SK-N-SH (cell line): ENCODE results near the gene MIEN1. TPM values are rescaled to one million over a fixed set of nuclear protein-coding genes. Genes with fewer than 3 reads are reported as not detected.

Source experiments
- CTCF ChIA-PET: fragments of 300-600, 350-600 bp; formaldehyde crosslinking; extraction: SDS; loops from one replicate; lab custom pipeline; 2021; lab: Yijun Ruan, JAX
- POLR2A ChIA-PET: fragments of 350-600 bp; sonication (Branson Sonifier 250); formaldehyde crosslinking; extraction: SDS; loops from one replicate; lab custom pipeline; 2020; ENCODE audit warnings: antibody characterized with exemption, inconsistent platforms; lab: Yijun Ruan, JAX
- DNase-seq: peaks from one replicate; pipeline ENCODE4 v3.0.0; 2012
- H2AFZ ChIP-seq: fragments of 200-600 bp; sonication (generic); 2 replicates; pipeline ENCODE4 v1.8.1; 2016; ENCODE audit warnings: antibody characterized with exemption, mild to moderate bottlenecking, low read depth
- H3F3A ChIP-seq: fragments of 200-600 bp; sonication (generic); replicated peaks from 2 replicates; pipeline ENCODE3; 2016; ENCODE audit warnings: antibody characterized with exemption, mild to moderate bottlenecking; ENCODE audit not compliant: insufficient read depth
- H3K27ac ChIP-seq, 2 experiments: fragments of 200-500 bp in 1 of 2; fragments of 200-600 bp in 1 of 2; sonication (Bioruptor generic) in 1 of 2; sonication (generic), shearing (Covaris generic) in 1 of 2; 2 replicates each; pipeline versions ENCODE4 v1.5.1 to v1.6.1; 2014 to 2016; ENCODE audit warnings: low read depth in 2 of 2, inconsistent platforms in 1 of 2, low read length in 1 of 2, mild to moderate bottlenecking in 1 of 2, mixed read lengths in 1 of 2
- H3K27me3 ChIP-seq: fragments of 200-600 bp; sonication (generic), shearing (Covaris generic); 2 replicates; pipeline ENCODE4 v1.6.1; 2016; ENCODE audit warnings: mixed run types; ENCODE audit not compliant: insufficient read depth
- H3K36me3 ChIP-seq, 2 experiments: fragments of 200-500 bp in 1 of 2; fragments of 200-600 bp in 1 of 2; sonication (Bioruptor generic) in 1 of 2; sonication (generic) in 1 of 2; replicated peaks in 1 of 2; 2 replicates each; pipeline versions ENCODE3 to v1.5.1; 2014 to 2016; ENCODE audit warnings: low read length in 1 of 2, mild to moderate bottlenecking in 1 of 2; ENCODE audit not compliant: insufficient read depth in 2 of 2, control insufficient read depth in 1 of 2
- H3K4me1 ChIP-seq, 2 experiments: fragments of 200-500 bp in 1 of 2; fragments of 200-600 bp in 1 of 2; sonication (Bioruptor generic) in 1 of 2; sonication (generic), shearing (Covaris generic) in 1 of 2; 2 replicates each; pipeline versions ENCODE4 v1.5.1 to v1.6.1; 2014 to 2016; ENCODE audit warnings: low read depth in 1 of 2, low read length in 1 of 2, mixed run types in 1 of 2; ENCODE audit not compliant: insufficient read depth in 2 of 2, control insufficient read depth in 1 of 2
- H3K4me2 ChIP-seq: fragments of 200-600 bp; sonication (generic), shearing (Covaris generic); 2 replicates; pipeline ENCODE4 v1.6.1; 2017; ENCODE audit warnings: mixed run types
- H3K4me3 ChIP-seq, 2 experiments: fragments of 200-500 bp in 1 of 2; fragments of 200-600 bp in 1 of 2; sonication (Bioruptor generic) in 1 of 2; sonication (generic), shearing (Covaris generic) in 1 of 2; 2 replicates each; pipeline versions ENCODE4 v1.5.1 to v1.8.1; 2014 to 2016; ENCODE audit warnings: low read depth in 2 of 2, inconsistent platforms in 1 of 2, low read length in 1 of 2, mild to moderate bottlenecking in 1 of 2, mixed read lengths in 1 of 2, moderate library complexity in 1 of 2
- H3K79me2 ChIP-seq: fragments of 200-600 bp; sonication (generic); 2 replicates; pipeline ENCODE4 v1.8.1; 2017; ENCODE audit warnings: mild to moderate bottlenecking; ENCODE audit not compliant: insufficient read depth
- H3K9ac ChIP-seq: fragments of 200-600 bp; sonication (generic); 2 replicates; pipeline ENCODE4 v1.6.1; 2017; ENCODE audit warnings: mixed run types
- H3K9me2 ChIP-seq: fragments of 200-600 bp; sonication (generic); 2 replicates; pipeline ENCODE4 v1.6.1; 2017; ENCODE audit warnings: mixed run types
- H3K9me3 ChIP-seq: fragments of 200-600 bp; sonication (generic); 2 replicates; pipeline ENCODE4 v1.6.1; 2017; ENCODE audit warnings: mixed run types, mild to moderate bottlenecking, moderate library complexity
- H4K20me1 ChIP-seq: fragments of 200-600 bp; sonication (generic); 2 replicates; pipeline ENCODE4 v1.6.1; 2017; ENCODE audit warnings: mild to moderate bottlenecking, mixed run types; ENCODE audit not compliant: insufficient read depth
- CTCF ChIP-seq: fragments of 200-600 bp; sonication (generic); IDR thresholded peaks from 2 replicates; pipeline ENCODE4 v1.6.1; 2017; ENCODE audit warnings: antibody characterized with exemption, mild to moderate bottlenecking, moderate library complexity
- EP300 ChIP-seq, 2 experiments: IDR thresholded peaks; 2 replicates each; pipeline versions ENCODE4 v1.4.0 to v1.6.1; 2012; ENCODE audit warnings: borderline replicate concordance in 1 of 2, low read depth in 1 of 2, low read length in 1 of 2
- EZH2phosphoT487 ChIP-seq: fragments of 200-600 bp; sonication (generic); IDR thresholded peaks from 2 replicates; pipeline ENCODE4 v1.6.1; 2017; ENCODE audit warnings: low read depth, mixed run types, mild to moderate bottlenecking, antibody characterized with exemption, moderate library complexity, borderline replicate concordance
- FOXJ3 ChIP-seq: sonication (generic); formaldehyde crosslinking; IDR thresholded peaks from 2 replicates; pipeline ENCODE4 v1.5.1; 2020; ENCODE audit warnings: mild to moderate bottlenecking, missing genetic modification reagents
- GABPA ChIP-seq: IDR thresholded peaks from 2 replicates; pipeline ENCODE4 v1.4.0; 2012; ENCODE audit warnings: low read depth, mild to moderate bottlenecking
- GATA2 ChIP-seq: sonication (generic); formaldehyde crosslinking; IDR thresholded peaks from 2 replicates; pipeline ENCODE4 v1.5.0; 2020; ENCODE audit warnings: mild to moderate bottlenecking, missing genetic modification reagents
- IRF3 ChIP-seq: fragments of 150-350 bp; IDR thresholded peaks from 2 replicates; pipeline ENCODE4 v1.6.1; 2016; ENCODE audit warnings: mild to moderate bottlenecking, low read depth, low read length
- MAX ChIP-seq: IDR thresholded peaks from 2 replicates; pipeline ENCODE4 v1.4.0; 2012; ENCODE audit warnings: low read depth
- NRF1 ChIP-seq: IDR thresholded peaks from 2 replicates; pipeline ENCODE4 v1.6.1; 2012; ENCODE audit warnings: low read depth, mild to moderate bottlenecking, low read length
- RCOR1 ChIP-seq: fragments of 150-350 bp; IDR thresholded peaks from 2 replicates; pipeline ENCODE4 v1.6.1; 2017; ENCODE audit warnings: antibody characterized with exemption, low read length
- RXRA ChIP-seq: IDR thresholded peaks from 2 replicates; pipeline ENCODE4 v1.4.0; 2012; ENCODE audit warnings: low read depth, mild to moderate bottlenecking, borderline replicate concordance
- TEAD4 ChIP-seq: IDR thresholded peaks from 2 replicates; pipeline ENCODE4 v1.4.0; 2012; ENCODE audit warnings: mild to moderate bottlenecking, borderline replicate concordance; ENCODE audit not compliant: insufficient read depth
- ZBTB33 ChIP-seq: IDR thresholded peaks from 2 replicates; pipeline ENCODE4 v1.4.0; 2012; ENCODE audit warnings: low read depth, borderline replicate concordance
- WGBS: methylation state at CpG from one replicate; pipeline ENCODE4 v1.1.6; 2017; ENCODE audit warnings: low lambda C conversion rate; 5-methylcytosine and 5-hydroxymethylcytosine counted together
- polyA plus RNA-seq, 3 experiments: library from polyadenylated mRNA; depleted of rRNA; stranded (reverse); fragments of >200 nt; gene quantifications; 2 replicates each; pipeline ENCODE4 v1.2.3, GENCODE V29; 2012

The MIEN1 gene
- polyA plus RNA-seq, 1 of the 3 experiments (the other 2 are of a cell fraction) = 100 TPM

GRCh38 chr17:39747745-39748144, 17.4 kb upstream of the MIEN1 start:
- CTCF ChIA-PET = interaction anchor here (0.7 kb wide), 1 partner anchor 126 kb away, joined by 3 read pairs; no protein-coding TSS in a partner anchor
- H3K27ac ChIP-seq = no peak overlapping the region
- H3K79me2 ChIP-seq = no peaks in the 10 kb centered on the region
- H3K36me3 ChIP-seq = no peaks in the 10 kb centered on the region
- 0 out of 2 replicates have a peak, but pooled peaks cover 7% of the 10 kb centered on the region for H3K27me3 ChIP-seq
- H3F3A ChIP-seq = no peaks in the 10 kb centered on the region
- no peak for TF ChIP-seq NRF1
- TF ChIP-seq RCOR1 = no peak
- TF ChIP-seq EP300 (IDR thresholded peaks at IDR 0.05; ENCODE audit: borderline replicate concordance in 1 of 2, low read depth in 1 of 2, low read length in 1 of 2) = no peak
- TF ChIP-seq ZBTB33 = no peak
- TF ChIP-seq EZH2phosphoT487 = no peak
- no peak for TF ChIP-seq IRF3
- no peak for TF ChIP-seq RXRA
- TF ChIP-seq TEAD4 = no peak
- TF ChIP-seq MAX = no peak
- TF ChIP-seq GATA2 (CRISPR knock-in tag) = no peak
- no peak for TF ChIP-seq GABPA
- TF ChIP-seq FOXJ3 (CRISPR knock-in tag) = no peak
- TF ChIP-seq CTCF = no peak
- TF ChIP-seq, all 33 proteins: peak for 0
- DNase-seq = no peak
- Histone ChIP-seq H3K4me1 (peaks cover 0 to 8% of the 10 kb centered on the region in 2 experiments; a peak in 1 of 4 replicates), H3K4me3 (no peak overlapping the region), H3K9ac (no peak overlapping the region), H2AFZ (no peak overlapping the region), H3K4me2 (no peak overlapping the region), H3K9me2 (no peaks in the 10 kb centered on the region), H4K20me1 (no peaks in the 10 kb centered on the region), H3K9me3 (no peaks in the 10 kb centered on the region)
- POLR2A ChIA-PET = no interaction called here
- WGBS = 75% methylated on average over 4 of the region's 4 CpGs
